Suprapubic skin (tissue), 4 donors: Measurements from ENCODE around the gene IPO13. TPM values are rescaled to one million over a fixed set of nuclear protein-coding genes. Genes with fewer than 3 reads are reported as not detected.

Source experiments
- DNase-seq, 2 donors: peaks; one replicate each; pipeline ENCODE4 v3.0.0-alpha.2; 2019; ENCODE audit warnings: low spot score in 2 of 2
- H3K27ac ChIP-seq: fragments of 200-600 bp; sonication (generic); one replicate; pipeline ENCODE4 v1.5.1; 2019
- H3K27me3 ChIP-seq: fragments of 200-600 bp; sonication (generic); one replicate; pipeline ENCODE4 v1.5.1; 2019
- H3K36me3 ChIP-seq: fragments of 200-600 bp; sonication (generic); one replicate; pipeline ENCODE4 v1.5.1; 2019
- H3K4me1 ChIP-seq: fragments of 200-600 bp; sonication (generic); one replicate; pipeline ENCODE4 v1.5.1; 2019
- H3K4me3 ChIP-seq: fragments of 200-600 bp; sonication (generic); one replicate; pipeline ENCODE4 v1.5.1; 2019; ENCODE audit warnings: mild to moderate bottlenecking
- H3K9me3 ChIP-seq: fragments of 200-600 bp; sonication (generic); one replicate; pipeline ENCODE4 v1.5.1; 2019
- CTCF ChIP-seq, 2 donors: fragments of 200-600 bp in 1 of 2; fragments of 450-650 bp in 1 of 2; sonication (generic) in 1 of 2; IDR thresholded peaks; one replicate each; pipeline ENCODE4 v1.5.1; 2016 to 2019; ENCODE audit warnings: antibody characterized with exemption in 2 of 2, mild to moderate bottlenecking in 1 of 2, moderate library complexity in 1 of 2
- EP300 ChIP-seq: sonication (generic); formaldehyde crosslinking; IDR thresholded peaks from one replicate; pipeline ENCODE4 v1.6.1; 2017; ENCODE audit warnings: antibody characterized with exemption
- POLR2A ChIP-seq, 2 donors: fragments of 450-650 bp; IDR thresholded peaks; one replicate each; pipeline ENCODE4 v1.6.1; 2017; ENCODE audit warnings: antibody characterized with exemption in 2 of 2, mild to moderate bottlenecking in 2 of 2, moderate library complexity in 2 of 2
- POLR2AphosphoS5 ChIP-seq, 3 donors: sonication (generic); formaldehyde crosslinking; IDR thresholded peaks; one replicate each; pipeline ENCODE4 v1.6.1; 2017; ENCODE audit warnings: antibody characterized with exemption in 3 of 3
- WGBS: methylation state at CpG from one replicate; pipeline ENCODE4 v1.1.5; 2018; 5-methylcytosine and 5-hydroxymethylcytosine counted together
- total RNA-seq, 4 donors: library from RNA; depleted of rRNA; stranded (reverse); fragments of >200 nt; gene quantifications; one replicate each; pipeline ENCODE4 v1.1.0, GENCODE V29; 2016

Gene IPO13
- total RNA-seq, 4 donors from 2014 or later = 30.8 to 41.0 (median 34.8) TPM

- WGBS = 94% methylated on average over 9 of the region's 13 CpGs
- no peak overlapping the region for H3K27ac ChIP-seq
Measured at GRCh38 chr1:43931711-43932660, 14.8 kb upstream of the IPO13 start.

GRCh38 chr1:43932786-43933385, 13.9 kb upstream of the IPO13 start:
- WGBS = 28% methylated on average over 8 of the region's 8 CpGs
- H3K4me3 ChIP-seq = peak overlapping the region; percentile 45
- no peak overlapping the region for H3K27ac ChIP-seq
- no peak for DNase-seq
- peaks cover 51% of the 10 kb centered on the region for H3K4me1 ChIP-seq
- H3K36me3 ChIP-seq = no peaks in the 10 kb centered on the region
- H3K27me3 ChIP-seq = peaks cover 10% of the 10 kb centered on the region
- no peaks in the 10 kb centered on the region for H3K9me3 ChIP-seq
- TF ChIP-seq CTCF (IDR thresholded peaks at IDR 0.05) = no peak

More at GRCh38 chr1:43931711-43932660, 14.8 kb upstream of the IPO13 start:
- H3K4me1 ChIP-seq = peaks cover 46% of the 10 kb centered on the region
- H3K9me3 ChIP-seq = no peaks in the 10 kb centered on the region
- H3K4me3 ChIP-seq = no peak overlapping the region
- DNase-seq = no peak
- TF ChIP-seq EP300 = no peak
- TF ChIP-seq POLR2AphosphoS5 (IDR thresholded peaks at IDR 0.05) = no peak
- no peak for TF ChIP-seq CTCF (IDR thresholded peaks at IDR 0.05)
- TF ChIP-seq POLR2A (IDR thresholded peaks at IDR 0.05) = no peak
- no peaks in the 10 kb centered on the region for H3K36me3 ChIP-seq
- H3K27me3 ChIP-seq = peaks cover 10% of the 10 kb centered on the region

- Histone ChIP-seq H3K27ac (no peak within 1 kb of the TSS), H3K4me3 (peak within 1 kb of the TSS; percentile 45), H3K36me3 (no peaks in the 10 kb centered on the region), H3K9me3 (no peaks in the 10 kb centered on the region), H3K4me1 (peaks cover 56% of the 10 kb centered on the region), H3K27me3 (peaks cover 10% of the 10 kb centered on the region)
- DNase-seq = no peak
- 5% methylated on average over 24 of the region's 42 CpGs for WGBS
- TF ChIP-seq CTCF (IDR thresholded peaks at IDR 0.05) = no peak
- TF ChIP-seq POLR2AphosphoS5 (IDR thresholded peaks at IDR 0.05) = no peak
- TF ChIP-seq POLR2A (IDR thresholded peaks at IDR 0.05) = no peak
- no peak for TF ChIP-seq EP300
Measured at GRCh38 chr1:43933386-43934100, 13.2 kb upstream of the IPO13 start, which contains the start of gene ARTN. TSS of gene ARTN (plus strand) at chr1:43933801. CDS start at chr1:43935657, 1,856 bp downstream.

- DNase-seq = no peak
- WGBS = 21% methylated on average over 5 of the region's 13 CpGs
- no peak overlapping the region for H3K27ac ChIP-seq
- H3K36me3 ChIP-seq = no peaks in the 10 kb centered on the region
- H3K27me3 ChIP-seq = peaks cover 10% of the 10 kb centered on the region
- H3K4me1 ChIP-seq = peaks cover 63% of the 10 kb centered on the region
- H3K9me3 ChIP-seq = no peaks in the 10 kb centered on the region
- no peak for TF ChIP-seq POLR2A (IDR thresholded peaks at IDR 0.05)
- no peak for TF ChIP-seq EP300
- no peak for TF ChIP-seq POLR2AphosphoS5 (IDR thresholded peaks at IDR 0.05)
- peak; percentile 67 to 79 for TF ChIP-seq CTCF (IDR thresholded peaks at IDR 0.05)
- H3K4me3 ChIP-seq = peak overlapping the region; percentile 45
Measured at GRCh38 chr1:43934101-43934985, 12.4 kb upstream of the IPO13 start.
